NCI-H1417 treated with DMSO at 0.1 percent for 48 hours (cell line): ENCODE results near the gene PDCD1.

Experiments used
- DNase-seq: peaks from one replicate; lab custom pipeline; 2025; lab: John Stamatoyannopoulos, UW

The PDCD1 gene

GRCh38 chr2:241895712-241896641 is 37.3 kb upstream of the PDCD1 start:
- DNase-seq, result no peak

DNA sequence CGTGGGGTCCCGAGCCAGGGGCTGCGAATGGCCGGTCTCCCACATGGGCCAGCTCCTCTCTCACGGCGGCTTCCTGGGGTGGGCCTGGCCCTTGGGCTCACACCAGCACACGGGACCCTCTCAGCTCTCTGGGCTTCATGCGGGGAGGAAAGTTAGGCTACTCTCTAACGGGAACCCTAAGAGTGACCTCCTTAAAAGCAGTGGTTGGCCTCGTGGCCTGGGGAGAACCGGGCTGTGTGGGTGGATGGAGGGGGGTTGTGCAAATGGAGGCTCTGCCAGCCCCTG is 36.7 kb upstream of the PDCD1 start:
- no peak for DNase-seq

- DNase-seq, result no peak
Measured at GRCh38 chr2:241894681-241895426, 36.2 kb upstream of the PDCD1 start.

- no peak for DNase-seq
Measured at GRCh38 chr2:241894056-241894641, 35.5 kb upstream of the PDCD1 start.

- DNase-seq, result no peak
Measured at GRCh38 chr2:241893265-241893664, 34.6 kb upstream of the PDCD1 start.

GRCh38 chr2:241892299-241893137 is 33.8 kb upstream of the PDCD1 start:
- no peak for DNase-seq

DNA sequence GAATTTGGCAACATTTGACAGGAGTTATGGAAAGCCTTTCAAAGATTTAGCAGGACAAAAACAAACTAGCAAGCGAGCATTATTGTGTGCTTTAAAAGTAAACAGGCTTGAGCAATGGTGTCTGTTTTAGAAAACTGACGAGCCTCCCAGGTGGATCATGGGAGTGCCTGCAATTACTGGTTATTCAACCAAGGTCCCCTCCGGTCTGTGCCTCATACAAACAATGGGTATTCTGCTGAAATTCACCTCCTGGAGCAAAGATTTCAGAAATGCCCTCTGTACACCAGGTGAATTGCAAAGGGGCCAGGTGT is 33.2 kb upstream of the PDCD1 start:
- DNase-seq, result no peak

- DNase-seq, result no peak
Measured at GRCh38 chr2:241891315-241891987, 32.8 kb upstream of the PDCD1 start.

DNA sequence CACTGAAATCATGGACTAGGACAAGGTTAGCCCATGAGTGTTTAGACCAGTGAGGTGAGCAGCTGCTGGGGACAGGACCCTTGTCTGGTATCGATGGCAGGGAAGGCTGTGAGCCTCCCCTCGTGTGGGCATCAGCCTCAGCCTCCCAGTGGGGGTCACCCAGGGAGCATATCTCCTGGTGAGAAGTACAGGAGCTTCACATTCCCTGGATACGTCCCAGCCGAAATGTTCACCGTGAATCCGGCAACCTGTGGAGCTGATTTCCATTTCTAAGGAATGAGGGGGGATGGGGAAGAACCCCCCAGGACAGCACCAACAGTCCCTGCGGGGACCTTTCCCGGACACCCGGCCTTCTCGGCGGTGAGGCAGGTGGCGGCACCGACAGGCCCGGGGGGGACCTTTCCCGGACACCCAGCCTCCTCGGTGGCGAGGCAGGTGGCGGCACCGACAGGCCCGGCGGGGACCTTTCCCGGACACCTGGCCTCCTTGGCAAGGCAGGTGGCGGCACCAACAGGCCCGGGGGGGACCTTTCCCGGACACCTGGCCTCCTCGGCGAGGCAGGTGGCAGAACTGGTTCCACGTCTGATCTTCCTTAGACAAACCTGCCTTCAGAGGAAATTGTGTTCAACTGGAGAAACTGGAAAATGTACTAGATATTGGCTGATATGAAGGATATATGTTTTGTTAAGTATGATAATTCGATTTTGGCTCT is 32.0 kb upstream of the PDCD1 start:
- no peak for DNase-seq

DNA sequence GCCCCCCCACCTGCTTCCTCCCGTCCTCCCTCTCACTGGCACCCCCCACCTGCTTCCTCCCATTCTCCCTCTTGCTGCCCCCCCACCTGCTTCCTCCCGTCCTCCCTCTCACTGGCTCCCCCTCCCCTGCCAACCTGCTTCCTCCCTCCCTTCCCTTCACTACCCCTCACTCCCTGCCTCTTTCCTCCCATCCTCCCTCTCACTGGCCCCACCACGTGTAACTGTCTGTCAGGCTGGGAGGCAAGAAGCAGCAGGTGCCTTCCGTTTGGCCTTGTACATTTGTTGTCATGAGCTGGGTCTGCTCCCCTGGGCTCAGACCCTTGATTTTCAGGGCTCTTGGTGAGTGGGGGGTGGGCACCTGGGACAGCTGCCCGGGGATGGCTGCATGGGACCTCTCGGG is 29.9 kb upstream of the PDCD1 start:
- no peak for DNase-seq

DNA sequence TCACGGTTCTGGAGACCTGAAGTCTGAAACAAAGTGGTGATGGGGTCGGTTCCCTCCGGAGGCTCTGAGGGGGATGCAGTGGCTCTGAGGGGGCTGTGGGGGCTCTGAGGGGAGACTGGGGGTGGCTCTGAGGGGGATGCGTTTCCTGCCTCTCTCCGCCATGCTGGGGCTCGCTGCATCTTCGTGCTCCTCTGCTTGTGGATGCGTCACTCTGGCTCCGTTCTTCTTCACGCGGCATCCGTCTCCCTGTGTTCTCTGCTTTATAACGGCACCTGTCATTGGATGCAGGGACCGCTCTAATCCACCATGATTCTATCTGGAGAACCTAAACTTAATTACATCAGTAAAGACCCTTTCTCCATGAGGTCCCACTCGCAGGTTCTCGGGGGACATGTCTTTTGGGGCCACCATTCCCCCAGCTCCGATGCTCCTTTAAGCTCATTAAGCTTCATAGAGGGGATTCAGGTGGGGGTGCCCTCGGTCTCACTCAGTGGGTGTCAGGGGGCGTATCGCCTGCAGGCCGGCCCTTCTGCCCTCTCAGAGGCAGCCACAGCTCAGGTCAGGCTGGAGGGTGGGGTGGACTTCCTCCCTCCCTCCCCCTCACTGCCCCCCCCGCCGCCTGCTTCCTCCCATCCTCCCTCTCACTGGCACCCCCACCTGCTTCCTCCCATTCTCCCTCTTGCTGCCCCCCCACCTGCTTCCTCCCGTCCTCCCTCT is 29.3 kb upstream of the PDCD1 start:
- DNase-seq, result no peak

DNA sequence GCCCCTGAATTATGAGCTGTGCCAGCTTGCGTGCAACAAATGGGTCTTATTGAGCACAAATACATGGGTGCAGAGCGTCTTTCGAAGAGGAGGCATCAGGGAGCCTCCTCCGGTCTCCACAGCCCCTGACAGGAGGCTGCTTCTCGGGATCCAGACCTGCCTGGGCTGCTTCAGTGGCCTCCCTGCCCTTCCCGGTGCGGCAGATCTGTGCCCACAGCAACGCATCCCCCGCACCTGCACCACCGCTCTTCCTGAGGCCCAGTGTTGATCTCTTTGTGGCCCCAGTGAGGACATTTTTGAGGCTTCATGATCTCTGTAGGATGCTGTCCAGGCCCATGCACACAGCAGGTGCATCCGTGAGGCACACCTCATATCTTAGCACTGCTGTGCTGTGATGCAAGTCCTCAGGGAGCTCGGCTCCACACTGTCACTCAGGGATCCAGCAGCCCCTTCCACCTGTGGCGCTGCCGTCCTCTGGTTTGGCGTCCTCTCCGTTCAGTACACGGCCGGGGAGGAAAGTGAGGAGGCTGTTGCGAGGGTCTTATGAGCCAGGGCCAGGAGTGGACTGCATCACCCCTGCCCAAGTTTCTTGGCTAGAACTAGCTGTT is 28.2 kb upstream of the PDCD1 start:
- DNase-seq, result no peak

DNA sequence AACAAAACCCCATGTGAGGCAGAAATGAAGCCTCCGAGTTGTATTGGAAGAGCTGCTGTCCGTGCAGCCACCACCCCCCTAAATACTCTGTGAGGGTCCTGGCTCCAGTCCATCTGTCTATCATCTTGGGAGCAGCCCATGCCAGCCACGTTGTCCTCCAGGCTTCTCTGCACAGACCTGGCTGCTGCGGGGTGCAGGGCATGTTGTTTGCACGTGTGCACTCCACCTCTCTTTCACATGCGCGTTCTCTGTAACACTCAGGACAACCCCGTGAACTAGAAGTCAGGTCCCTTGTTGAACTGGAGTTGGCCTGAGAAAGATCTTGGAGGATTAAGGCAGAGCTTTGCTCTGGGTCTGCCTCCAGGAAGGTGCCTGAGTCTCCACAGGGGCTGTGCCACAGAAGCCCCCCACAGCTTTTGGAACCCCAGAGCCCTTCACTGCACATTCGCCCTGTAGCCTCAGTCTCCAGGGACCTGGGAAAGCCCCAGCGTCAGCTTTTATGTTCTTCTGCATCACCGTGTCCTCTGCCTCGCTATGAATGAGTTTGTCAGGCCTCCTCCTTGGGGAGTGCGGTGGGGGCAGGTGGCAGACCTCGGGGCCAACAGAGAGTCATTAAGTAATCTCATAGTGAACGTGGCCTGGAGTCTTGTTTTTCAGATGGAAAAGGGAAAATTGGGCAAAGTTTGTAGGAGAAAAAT is 27.4 kb upstream of the PDCD1 start:
- no peak for DNase-seq

DNA sequence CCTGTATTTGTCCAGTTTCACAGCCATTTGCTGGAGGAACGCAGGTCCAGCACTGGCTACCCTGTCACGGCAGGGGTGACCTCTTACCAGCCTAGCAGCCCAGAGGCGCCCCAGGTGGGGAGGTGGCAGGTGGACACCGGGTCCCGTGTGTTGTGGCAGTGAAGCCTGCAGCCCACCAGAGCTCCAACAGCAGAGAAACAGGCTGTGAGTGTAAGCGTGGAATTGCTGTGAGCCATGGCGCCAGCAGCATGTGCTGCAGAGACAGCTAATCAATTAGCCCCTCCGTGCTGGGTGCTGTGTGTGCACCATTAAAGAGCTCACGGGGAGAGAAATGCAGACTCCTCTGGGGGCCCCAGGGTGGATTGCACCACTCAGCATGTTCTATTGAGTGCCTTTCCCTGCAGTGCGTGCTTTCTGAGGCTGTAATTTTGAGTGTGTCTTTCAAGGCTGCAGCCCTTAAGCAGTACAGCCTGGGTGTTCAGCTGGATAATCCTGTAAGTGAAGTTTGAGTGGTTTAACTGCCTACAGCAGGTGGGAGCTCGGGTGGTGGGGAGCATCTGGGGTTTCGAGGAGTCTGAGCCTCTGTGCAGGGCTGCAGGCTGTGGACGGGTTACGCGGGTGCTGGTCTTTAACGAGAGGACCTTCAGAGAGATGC is 26.7 kb upstream of the PDCD1 start:
- no peak for DNase-seq

- DNase-seq, result no peak
Measured at GRCh38 chr2:241884951-241885290, 26.2 kb upstream of the PDCD1 start.

DNA sequence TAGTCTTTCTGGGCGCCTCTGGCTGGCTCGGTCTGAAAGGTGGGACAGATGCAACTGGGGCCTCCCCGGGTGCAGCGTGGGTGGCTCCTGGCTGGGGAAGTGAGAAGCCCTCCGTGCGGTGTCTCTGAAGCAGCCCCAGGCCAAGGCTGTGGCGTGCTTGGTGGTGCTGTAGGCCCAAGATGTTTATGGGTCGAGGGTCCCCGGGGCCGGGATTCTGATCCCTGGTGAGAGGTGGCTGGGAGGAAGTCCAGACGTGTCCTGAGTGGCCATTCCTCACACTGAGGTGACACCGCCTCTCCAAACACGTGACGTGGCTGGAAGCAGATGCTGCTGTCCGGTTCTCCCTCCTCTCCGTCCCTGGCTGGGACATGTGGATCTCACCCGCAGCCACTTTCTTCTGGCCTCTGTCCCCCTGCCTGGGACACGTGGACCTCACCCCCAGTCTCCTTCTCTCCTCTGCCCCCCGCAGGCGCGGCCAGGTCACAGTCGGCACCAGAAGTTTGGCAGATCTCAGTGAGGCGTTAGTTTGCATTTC is 23.5 kb upstream of the PDCD1 start:
- DNase-seq, result no peak

- DNase-seq, result no peak
Measured at GRCh38 chr2:241880311-241881073, 21.8 kb upstream of the PDCD1 start.

DNA sequence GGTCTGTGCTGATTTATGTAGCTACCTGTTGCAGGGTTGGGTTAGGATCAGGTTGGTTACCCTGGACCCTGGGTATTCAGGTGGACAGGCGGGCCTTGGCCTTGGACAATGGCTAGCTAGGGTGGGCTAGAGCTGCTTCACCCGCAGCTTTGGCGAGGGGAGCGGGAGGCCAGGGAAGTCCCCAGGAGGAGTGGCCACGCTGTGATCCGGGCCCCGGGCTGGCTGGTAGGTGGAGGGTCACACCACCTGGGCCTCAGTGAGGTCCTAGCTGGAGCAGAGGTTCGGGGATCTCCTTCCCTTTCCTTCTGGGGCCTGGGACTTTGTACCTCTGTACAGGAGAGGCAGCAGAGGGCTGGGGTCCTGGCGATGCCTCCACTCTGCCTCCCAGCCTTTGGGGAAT is 20.6 kb upstream of the PDCD1 start:
- DNase-seq, result no peak
